ENCODE results near the gene S100B.

The S100B gene

DNA sequence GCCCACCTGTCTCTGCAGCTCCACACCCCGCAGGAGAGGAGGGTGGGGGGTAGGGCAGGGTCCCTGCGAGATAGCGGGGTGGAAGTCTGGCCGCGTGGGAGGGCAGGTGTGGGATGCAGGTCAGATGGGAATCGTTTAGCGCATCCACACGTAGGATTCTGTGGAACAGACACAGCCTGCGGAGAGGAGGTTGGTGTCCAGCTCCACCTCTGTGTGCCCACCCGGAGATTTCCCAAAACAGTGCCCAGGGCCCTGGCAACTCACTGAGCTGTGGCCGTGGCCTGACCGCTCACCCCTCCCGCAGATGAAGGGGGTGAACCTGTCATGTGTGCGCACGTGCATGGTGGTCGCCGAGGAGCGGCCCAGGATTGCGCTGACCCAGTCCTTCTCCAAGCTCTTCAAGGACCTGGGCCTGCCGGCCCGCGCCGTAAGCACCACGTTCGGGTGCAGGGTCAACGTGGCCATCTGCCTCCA lies 46.9 kb downstream of the S100B start:
- no peak for FAIRE-seq

DNA sequence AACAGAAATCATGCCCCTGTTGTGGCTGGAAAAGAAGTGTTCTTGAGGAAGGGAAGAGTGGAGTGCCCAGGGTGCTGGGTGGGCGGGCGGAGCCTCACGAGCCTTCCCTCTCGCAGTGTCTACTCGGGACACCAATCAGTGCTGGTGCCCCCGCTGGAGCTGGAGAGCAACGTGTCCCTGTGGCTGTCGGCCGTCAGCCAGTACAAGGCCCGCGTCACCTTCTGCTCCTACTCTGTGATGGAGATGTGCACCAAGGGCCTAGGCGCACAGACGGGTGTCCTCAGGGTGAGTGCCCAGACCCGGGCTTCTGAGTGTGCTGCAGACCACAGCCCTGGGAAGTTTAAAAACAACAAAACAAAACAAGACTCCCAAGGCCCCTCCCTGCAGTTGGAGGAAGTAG lies 47.4 kb downstream of the S100B start:
- no peak for FAIRE-seq

- FAIRE-seq: no peak
Measured at GRCh38 chr21:46556802-46557201, 48.1 kb downstream of the S100B start.

DNA sequence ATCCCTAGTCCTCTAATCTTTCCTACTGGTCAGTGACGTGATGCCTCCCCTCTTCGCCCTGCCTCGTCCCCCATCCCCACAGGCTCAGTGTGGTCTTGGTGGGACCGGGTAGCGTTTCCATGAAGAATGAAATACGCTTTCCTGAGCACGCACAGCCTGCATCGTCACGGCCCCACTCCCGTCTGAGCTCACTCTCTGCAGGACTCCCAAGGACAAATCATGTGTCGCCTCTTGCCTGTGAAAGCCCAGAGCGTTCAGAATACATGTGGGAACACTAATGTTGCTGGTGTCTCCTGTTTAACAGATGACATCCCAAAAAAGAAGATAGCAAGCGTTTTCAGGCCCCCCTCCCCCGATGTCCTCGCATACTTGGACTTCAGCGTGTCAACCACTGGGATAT lies 49.2 kb downstream of the S100B start:
- no peak for FAIRE-seq

GRCh38 chr21:46555225-46555617 lies 49.7 kb downstream of the S100B start:
- FAIRE-seq: no peak

DNA sequence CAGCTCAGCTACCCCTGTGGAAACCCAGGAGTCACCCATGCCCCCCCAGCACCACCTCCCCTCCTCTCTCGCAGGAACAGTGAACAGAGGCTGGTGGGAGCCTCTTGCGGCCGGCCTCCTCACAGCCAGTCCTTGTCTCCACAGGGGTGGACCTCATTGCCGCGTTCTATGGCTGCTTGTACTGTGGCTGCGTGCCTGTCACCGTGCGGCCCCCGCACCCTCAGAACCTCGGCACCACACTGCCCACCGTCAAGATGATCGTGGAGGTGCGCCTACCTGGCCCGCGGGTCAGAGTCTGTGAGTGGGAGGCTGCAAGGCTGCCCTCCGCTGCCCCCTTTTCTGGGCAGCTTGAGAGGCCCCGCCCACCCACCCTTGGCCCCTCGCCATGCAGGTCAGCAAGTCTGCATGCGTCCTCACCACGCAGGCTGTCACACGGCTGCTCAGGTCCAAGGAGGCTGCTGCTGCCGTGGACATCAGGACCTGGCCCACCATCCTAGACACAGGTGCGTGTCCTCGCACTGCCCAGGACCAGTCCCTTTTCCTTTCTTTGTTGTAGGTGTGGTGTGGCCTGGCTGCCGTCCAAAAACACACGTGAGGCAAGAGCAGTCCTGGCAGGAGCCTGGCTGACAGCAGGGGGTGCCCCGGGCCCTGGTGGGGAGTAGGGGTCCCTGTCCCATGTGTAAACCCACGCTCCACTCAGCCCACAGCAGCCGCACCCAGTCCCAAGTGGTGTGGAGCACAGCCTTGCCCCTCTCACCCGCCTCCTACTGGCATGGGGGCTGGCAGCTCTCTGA lies 50.3 kb downstream of the S100B start:
- no peak for FAIRE-seq

GRCh38 chr21:46553993-46554392 lies 50.9 kb downstream of the S100B start:
- FAIRE-seq: no peak

- no peak for FAIRE-seq
Measured at GRCh38 chr21:46552865-46553379, 52.0 kb downstream of the S100B start.

DNA sequence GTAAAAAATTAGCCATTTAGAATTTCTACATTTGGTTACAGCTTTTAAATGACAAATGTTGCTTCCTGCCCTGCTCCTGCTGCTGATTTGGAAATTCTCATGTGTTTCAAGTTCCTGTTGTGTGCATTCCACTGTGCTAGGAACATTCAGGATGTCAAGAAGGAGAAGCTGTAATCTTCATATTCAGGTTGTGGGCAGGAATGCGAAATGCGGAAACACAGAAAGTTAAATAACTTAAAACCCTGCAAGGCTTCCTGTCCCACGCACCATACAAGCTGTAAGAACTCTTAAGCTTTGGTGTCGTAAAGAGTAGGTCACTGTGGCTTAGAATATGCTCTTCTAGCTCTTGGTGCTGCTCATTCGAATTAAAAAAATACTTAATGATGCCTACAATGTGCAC lies 52.6 kb downstream of the S100B start:
- no peak for FAIRE-seq

- FAIRE-seq: no peak
Measured at GRCh38 chr21:46551636-46552241, 53.1 kb downstream of the S100B start.

- FAIRE-seq: no peak
Measured at GRCh38 chr21:46550116-46550941, 54.6 kb downstream of the S100B start.

- no peak for FAIRE-seq
Measured at GRCh38 chr21:46549650-46550049, 55.2 kb downstream of the S100B start.
